Esophagus (tissue), 2 donors: ENCODE data around the gene CRK. TPM values are rescaled to one million over a fixed set of nuclear protein-coding genes. Genes with fewer than 3 reads are reported as not detected.

ENCODE experiments used
- H3K27ac ChIP-seq, 2 donors: one replicate each; pipeline ENCODE4 v1.5.1; 2013; ENCODE audit warnings: low read depth in 2 of 2, mild to moderate bottlenecking in 2 of 2, inconsistent platforms in 1 of 2, low read length in 1 of 2, moderate library complexity in 1 of 2
- H3K27me3 ChIP-seq, 2 donors: one replicate each; pipeline ENCODE4 v1.6.1; 2013; ENCODE audit warnings: low read length in 2 of 2, control low read depth in 1 of 2, mild to moderate bottlenecking in 1 of 2; ENCODE audit not compliant: insufficient read depth in 2 of 2, control insufficient read depth in 1 of 2
- H3K36me3 ChIP-seq, 2 donors: one replicate each; pipeline ENCODE4 v1.6.1; 2013; ENCODE audit warnings: low read length in 1 of 2; ENCODE audit not compliant: control insufficient read depth in 2 of 2, insufficient read depth in 2 of 2
- H3K4me1 ChIP-seq, 2 donors: one replicate each; pipeline ENCODE4 v1.6.1; 2013; ENCODE audit warnings: low read length in 1 of 2; ENCODE audit not compliant: control insufficient read depth in 2 of 2, insufficient read depth in 2 of 2
- H3K4me3 ChIP-seq, 2 donors: one replicate each; pipeline ENCODE4 v1.5.1; 2013; ENCODE audit warnings: low read length in 2 of 2, mild to moderate bottlenecking in 2 of 2, low read depth in 1 of 2, moderate library complexity in 1 of 2
- H3K9me3 ChIP-seq, 2 donors: one replicate each; pipeline ENCODE4 v1.6.1; 2013; ENCODE audit warnings: mild to moderate bottlenecking in 2 of 2, low read depth in 1 of 2, low read length in 1 of 2, moderate library complexity in 1 of 2; ENCODE audit not compliant: control insufficient read depth in 2 of 2, insufficient read depth in 1 of 2
- WGBS, 2 donors: extraction: QIAGEN DNeasy Blood & Tissue Kit; methylation state at CpG; one replicate each; pipeline ENCODE4 v1.1.7; 2013; 5-methylcytosine and 5-hydroxymethylcytosine counted together
- polyA plus RNA-seq, 2 donors: library from polyadenylated mRNA; stranded (reverse); fragments of 200-250 nt; gene quantifications; one replicate each; pipeline ENCODE4 v1.2.3, GENCODE V29; 2013
- donor health status: healthy with polysubstance abuse.
- donor health status: Bipolar disorder and iron deficiency.

CRK gene
- polyA plus RNA-seq, 2 donors, result 17.8 to 23.8 TPM

DNA sequence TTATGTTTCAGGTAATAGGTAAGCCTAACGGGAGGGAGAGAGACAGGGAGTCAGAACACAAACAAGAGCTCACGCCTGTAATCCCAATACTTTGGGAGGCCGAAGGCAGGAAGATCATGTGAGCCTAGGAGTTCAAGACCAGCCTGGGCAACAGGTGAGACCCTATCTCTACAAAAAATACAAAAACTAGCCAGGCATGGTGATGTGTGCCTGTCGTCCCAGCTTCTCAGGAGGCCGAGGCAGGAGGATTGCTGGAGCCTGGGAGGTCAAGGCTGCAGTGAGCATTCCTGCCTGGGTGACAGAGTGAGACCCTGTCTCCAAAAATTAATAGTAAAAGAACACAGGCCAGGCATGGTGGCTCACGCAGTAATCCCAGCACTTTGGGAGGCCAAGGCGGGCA is 83.4 kb downstream of the CRK start:
- Histone ChIP-seq H3K27ac (no peak overlapping the region), H3K4me1 (peaks cover 8 to 9% of the 10 kb centered on the region in 2 donors), H3K36me3 (peaks cover 0 to 2% of the 10 kb centered on the region in 2 donors), H3K27me3 (no peaks in the 10 kb centered on the region), H3K4me3 (no peak overlapping the region), H3K9me3 (no peaks in the 10 kb centered on the region)
- WGBS, 2 donors, result 83 to 87% methylated on average over 7 of the region's 7 CpGs

DNA sequence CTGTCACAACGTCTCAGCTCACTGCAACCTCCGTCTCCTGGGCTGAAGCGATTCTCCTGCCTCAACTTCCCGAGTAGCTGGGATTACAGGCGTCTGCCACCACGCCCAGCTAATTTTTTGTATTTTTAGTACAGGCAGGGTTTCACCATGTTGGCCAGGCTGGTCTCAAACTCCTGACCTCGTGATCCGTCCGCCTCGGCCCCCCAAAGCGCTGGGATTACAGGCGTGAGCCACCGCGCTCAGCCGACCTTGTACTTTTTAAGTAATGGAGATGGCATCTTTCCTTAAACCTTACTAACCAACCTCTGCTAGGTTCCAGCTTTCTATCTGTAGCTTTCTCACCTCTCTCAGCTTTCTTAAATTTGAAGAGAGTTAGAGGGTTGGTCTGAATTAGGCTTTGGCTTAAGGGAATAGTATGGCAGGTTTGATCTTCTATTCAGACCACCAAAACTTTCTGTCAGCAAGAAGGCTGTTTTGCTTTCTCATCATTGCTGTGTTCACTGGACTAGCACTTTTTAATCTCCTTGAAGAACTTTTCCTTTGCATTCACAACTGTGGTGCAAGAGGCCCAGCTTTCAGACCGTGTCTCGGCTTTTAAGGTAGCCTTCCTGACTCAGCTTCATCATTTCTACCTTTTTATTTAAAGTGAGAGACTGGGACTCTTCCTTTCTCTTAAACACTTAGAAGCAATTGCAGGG is 84.0 kb downstream of the CRK start:
- Histone ChIP-seq H3K9me3 (no peaks in the 10 kb centered on the region), H3K4me3 (no peak overlapping the region), H3K27me3 (no peaks in the 10 kb centered on the region), H3K36me3 (peaks cover 0 to 5% of the 10 kb centered on the region in 2 donors), H3K27ac (peak overlapping the region in 1 of 2 donors; percentile 16), H3K4me1 (peaks cover 5 to 7% of the 10 kb centered on the region in 2 donors)
- 83 to 84% methylated on average over 17 of the region's 17 CpGs for WGBS, 2 donors

Other genes with a start within 250 kb of the CRK start
- not detected for gene BHLHA9, start 185.8 kb downstream of the CRK start, polyA plus RNA-seq
- under 1 TPM; 0.04 to 0.08 TPM for gene TRARG1, start 176.6 kb downstream of the CRK start, polyA plus RNA-seq
- gene YWHAE, start 56.0 kb downstream of the CRK start, polyA plus RNA-seq, result 100 to 1,000 TPM; 246 to 324 TPM
- 10 to 100 TPM; 42.0 to 45.0 TPM for gene MYO1C, start 36.5 kb upstream of the CRK start, polyA plus RNA-seq
- 10 to 100 TPM; 16.1 to 19.5 TPM for gene INPP5K, start 60.4 kb upstream of the CRK start, polyA plus RNA-seq
- 10 to 100 TPM; 16.5 to 36.7 TPM for gene PITPNA, start 106.6 kb upstream of the CRK start, polyA plus RNA-seq
- gene SLC43A2, start 172.6 kb upstream of the CRK start, polyA plus RNA-seq, result 1 to 10 TPM; 2.1 to 2.2 TPM
- gene SCARF1, start 189.5 kb upstream of the CRK start, polyA plus RNA-seq, result 1 to 10 TPM; 2.8 TPM
- 1 to 10 TPM; 4.6 to 6.0 TPM for gene RILP, start 193.6 kb upstream of the CRK start, polyA plus RNA-seq
- 10 to 100 TPM; 74.5 to 82.1 TPM for gene PRPF8, start 228.6 kb upstream of the CRK start, polyA plus RNA-seq